ENCODE measurements around the gene QRSL1. TPM values are rescaled to one million over a fixed set of nuclear protein-coding genes. Genes with fewer than 3 reads are reported as not detected.

The QRSL1 gene
- total RNA-seq, 1 donor from 2014 or later, result 17.2 TPM

- no peak for DNase-seq (ENCODE audit: low spot score in 2 of 2, unreplicated experiment in 2 of 2)
- H3K36me3 Mint-ChIP-seq, result peaks cover 7% of the 10 kb centered on the region
- H3K27ac Mint-ChIP-seq, result no peak overlapping the region
- no peak for TF ChIP-seq CTCF (IDR thresholded peaks at IDR 0.05; ENCODE audit: unreplicated experiment)
- H3K4me1 Mint-ChIP-seq, result peaks cover 3% of the 10 kb centered on the region
- no peak overlapping the region for H3K4me3 Mint-ChIP-seq
- peaks cover 13% of the 10 kb centered on the region for H3K9me3 Mint-ChIP-seq
- no peaks in the 10 kb centered on the region for H3K27me3 Mint-ChIP-seq (ENCODE audit: low read depth)
These were observed 73.2 kb downstream of the QRSL1 start for GRCh38 chr6:106702451-106703110.

GRCh38 chr6:106704327-106704726 is 74.9 kb downstream of the QRSL1 start:
- no peak overlapping the region for H3K27ac Mint-ChIP-seq
- no peak for TF ChIP-seq CTCF (IDR thresholded peaks at IDR 0.05; ENCODE audit: unreplicated experiment)
- no peak overlapping the region for H3K4me3 Mint-ChIP-seq
- H3K4me1 Mint-ChIP-seq, result peaks cover 3% of the 10 kb centered on the region
- H3K27me3 Mint-ChIP-seq (ENCODE audit: low read depth), result no peaks in the 10 kb centered on the region
- DNase-seq (ENCODE audit: low spot score in 2 of 2, unreplicated experiment in 2 of 2), result no peak
- peaks cover 7% of the 10 kb centered on the region for H3K36me3 Mint-ChIP-seq
- H3K9me3 Mint-ChIP-seq, result peaks cover 16% of the 10 kb centered on the region

- no peak for TF ChIP-seq CTCF (IDR thresholded peaks at IDR 0.05; ENCODE audit: unreplicated experiment)
- no peak overlapping the region for H3K27ac Mint-ChIP-seq
- H3K4me1 Mint-ChIP-seq, result peaks cover 3% of the 10 kb centered on the region
- H3K27me3 Mint-ChIP-seq (ENCODE audit: low read depth), result no peaks in the 10 kb centered on the region
- H3K9me3 Mint-ChIP-seq, result peaks cover 16% of the 10 kb centered on the region
- DNase-seq (ENCODE audit: low spot score in 2 of 2, unreplicated experiment in 2 of 2), result no peak
- peaks cover 7% of the 10 kb centered on the region for H3K36me3 Mint-ChIP-seq
- no peak overlapping the region for H3K4me3 Mint-ChIP-seq
These were observed 75.8 kb downstream of the QRSL1 start for GRCh38 chr6:106705156-106705555.

- DNase-seq (ENCODE audit: low spot score in 2 of 2, unreplicated experiment in 2 of 2), result no peak
- Mint-ChIP-seq H3K4me3 (no peak overlapping the region), H3K27ac (no peak overlapping the region), H3K4me1 (peaks cover 10% of the 10 kb centered on the region), H3K9me3 (peaks cover 8% of the 10 kb centered on the region), H3K27me3 (ENCODE audit: low read depth) (no peaks in the 10 kb centered on the region), H3K36me3 (peaks cover 1% of the 10 kb centered on the region)
- no peak for TF ChIP-seq CTCF (IDR thresholded peaks at IDR 0.05; ENCODE audit: unreplicated experiment)
These were observed 81.2 kb downstream of the QRSL1 start for GRCh38 chr6:106710580-106710979.

- Mint-ChIP-seq H3K4me3 (no peak overlapping the region), H3K4me1 (peaks cover 18% of the 10 kb centered on the region), H3K9me3 (no peaks in the 10 kb centered on the region), H3K36me3 (no peaks in the 10 kb centered on the region), H3K27me3 (ENCODE audit: low read depth) (no peaks in the 10 kb centered on the region), H3K27ac (no peak overlapping the region)
- DNase-seq (ENCODE audit: low spot score in 2 of 2, unreplicated experiment in 2 of 2), result no peak
- no peak for TF ChIP-seq CTCF (IDR thresholded peaks at IDR 0.05; ENCODE audit: unreplicated experiment)
These were observed 84.9 kb downstream of the QRSL1 start for GRCh38 chr6:106714281-106714680.

All from mesothelial cell of epicardium (in vitro differentiated cells).